AG10803 (cell line): ENCODE results near the gene B4GALT1.

Source experiments
- DNase-seq: peaks from one replicate; pipeline ENCODE4 v3.0.0; 2010; ENCODE audit warnings: low read depth
- H3K4me3 ChIP-seq: 2 replicates; pipeline ENCODE4 v1.5.1; 2011; ENCODE audit warnings: mild to moderate bottlenecking, low read length, control low read depth
- CTCF ChIP-seq: conservative IDR thresholded peaks from 2 replicates; pipeline ENCODE4 v1.5.1; 2011; ENCODE audit warnings: mild to moderate bottlenecking, low read length, control low read depth, inconsistent platforms

Gene B4GALT1

GRCh38 chr9:33130961-33131789 is 36.0 kb downstream of the B4GALT1 start:
- TF ChIP-seq CTCF, result no peak
- H3K4me3 ChIP-seq, result no peak overlapping the region
- DNase-seq, result no peak

GRCh38 chr9:33129886-33130881 is 37.0 kb downstream of the B4GALT1 start:
- DNase-seq, result peak; percentile 40
- no peak for TF ChIP-seq CTCF
- no peak overlapping the region for H3K4me3 ChIP-seq

- no peak for DNase-seq
- no peak overlapping the region for H3K4me3 ChIP-seq
- TF ChIP-seq CTCF, result no peak
Observed at GRCh38 chr9:33129251-33129885, 37.8 kb downstream of the B4GALT1 start.

GRCh38 chr9:33128570-33128969 is 38.6 kb downstream of the B4GALT1 start:
- TF ChIP-seq CTCF, result no peak
- DNase-seq, result no peak
- no peak overlapping the region for H3K4me3 ChIP-seq

GRCh38 chr9:33127881-33128280 is 39.3 kb downstream of the B4GALT1 start:
- no peak for DNase-seq
- no peak for TF ChIP-seq CTCF
- H3K4me3 ChIP-seq, result no peak overlapping the region

GRCh38 chr9:33125871-33126823 is 41.0 kb downstream of the B4GALT1 start:
- DNase-seq, result no peak
- H3K4me3 ChIP-seq, result no peak overlapping the region
- TF ChIP-seq CTCF, result no peak
